Calu3 (cell line): ENCODE measurements around the gene ZDHHC22. TPM values are rescaled to one million over a fixed set of nuclear protein-coding genes. Genes with fewer than 3 reads are reported as not detected.

Experiments
- BruUV-seq: library from RNA; stranded (reverse); fragments of 400-500 nt; replicated peaks from 2 replicates; lab custom pipeline; 2021; lab: Mats Ljungman, UMichigan
- CTCF ChIA-PET: fragments of 300-600 bp; sonication (Branson Sonifier 250); formaldehyde crosslinking; loops from one replicate; lab custom pipeline; 2022; ENCODE audit warnings: antibody characterized with exemption; lab: Charles Lee
- DNase-seq: peaks from one replicate; pipeline ENCODE4 v3.0.0; 2022
- H3K27ac Mint-ChIP-seq: one replicate; pipeline ENCODE4 v1.8.0; 2022; ENCODE audit warnings: mixed read lengths; ENCODE audit not compliant: unreplicated experiment
- H3K27me3 Mint-ChIP-seq: one replicate; pipeline ENCODE4 v1.8.0; 2022; ENCODE audit warnings: mixed read lengths; ENCODE audit not compliant: unreplicated experiment
- H3K36me3 Mint-ChIP-seq: one replicate; pipeline ENCODE4 v1.8.0; 2022; ENCODE audit warnings: mild to moderate bottlenecking, moderate library complexity, mixed read lengths; ENCODE audit not compliant: insufficient read depth, unreplicated experiment
- H3K4me1 Mint-ChIP-seq: one replicate; pipeline ENCODE4 v1.8.0; 2022; ENCODE audit warnings: mild to moderate bottlenecking, low read depth, mixed read lengths; ENCODE audit not compliant: unreplicated experiment
- H3K4me3 Mint-ChIP-seq: one replicate; pipeline ENCODE4 v1.8.0; 2022; ENCODE audit warnings: mild to moderate bottlenecking, low read depth, moderate library complexity, mixed read lengths; ENCODE audit not compliant: unreplicated experiment
- H3K9me3 Mint-ChIP-seq: one replicate; pipeline ENCODE4 v1.8.0; 2022; ENCODE audit warnings: low read depth, mixed read lengths; ENCODE audit not compliant: unreplicated experiment
- intact Hi-C: fragments of 100-400 bp; cut with micrococcal nuclease; formaldehyde crosslinking; loops from one replicate; pipeline ENCODE4 v1.10.0; 2022; ENCODE audit not compliant: unreplicated experiment
- total RNA-seq: library from RNA; stranded (reverse); gene quantifications from 2 replicates; pipeline ENCODE4 v1.2.3, GENCODE V29; 2022
- TF ChIP-seq, protein P1 (sequence below): fragments of 200-600 bp; IDR thresholded peaks from one replicate; pipeline ENCODE4 v1.8.0; 2022; ENCODE audit warnings: antibody characterized with exemption; ENCODE audit not compliant: unreplicated experiment

The ZDHHC22 gene
- total RNA-seq, 1 experiment from 2014 or later: not detected

- no peak overlapping the region for H3K27ac Mint-ChIP-seq
- CTCF ChIA-PET: interaction anchor here (0.6 kb wide), 1 partner anchor 158 kb away, joined by 3 read pairs; no protein-coding TSS in a partner anchor
- H3K27me3 Mint-ChIP-seq: peaks cover 82% of the 10 kb centered on the region
- no TSS peak for BruUV-seq
- no peak for DNase-seq
- no peak overlapping the region for H3K4me3 Mint-ChIP-seq
- intact Hi-C loops: no loop called here
- H3K36me3 Mint-ChIP-seq: no peaks in the 10 kb centered on the region
- H3K9me3 Mint-ChIP-seq: no peaks in the 10 kb centered on the region
- peaks cover 10% of the 10 kb centered on the region for H3K4me1 Mint-ChIP-seq
- TF ChIP-seq, protein P1, sequence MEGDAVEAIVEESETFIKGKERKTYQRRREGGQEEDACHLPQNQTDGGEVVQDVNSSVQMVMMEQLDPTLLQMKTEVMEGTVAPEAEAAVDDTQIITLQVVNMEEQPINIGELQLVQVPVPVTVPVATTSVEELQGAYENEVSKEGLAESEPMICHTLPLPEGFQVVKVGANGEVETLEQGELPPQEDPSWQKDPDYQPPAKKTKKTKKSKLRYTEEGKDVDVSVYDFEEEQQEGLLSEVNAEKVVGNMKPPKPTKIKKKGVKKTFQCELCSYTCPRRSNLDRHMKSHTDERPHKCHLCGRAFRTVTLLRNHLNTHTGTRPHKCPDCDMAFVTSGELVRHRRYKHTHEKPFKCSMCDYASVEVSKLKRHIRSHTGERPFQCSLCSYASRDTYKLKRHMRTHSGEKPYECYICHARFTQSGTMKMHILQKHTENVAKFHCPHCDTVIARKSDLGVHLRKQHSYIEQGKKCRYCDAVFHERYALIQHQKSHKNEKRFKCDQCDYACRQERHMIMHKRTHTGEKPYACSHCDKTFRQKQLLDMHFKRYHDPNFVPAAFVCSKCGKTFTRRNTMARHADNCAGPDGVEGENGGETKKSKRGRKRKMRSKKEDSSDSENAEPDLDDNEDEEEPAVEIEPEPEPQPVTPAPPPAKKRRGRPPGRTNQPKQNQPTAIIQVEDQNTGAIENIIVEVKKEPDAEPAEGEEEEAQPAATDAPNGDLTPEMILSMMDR: no peak
Observed at GRCh38 chr14:77158882-77159255, 17.3 kb upstream of the ZDHHC22 start.

DNA sequence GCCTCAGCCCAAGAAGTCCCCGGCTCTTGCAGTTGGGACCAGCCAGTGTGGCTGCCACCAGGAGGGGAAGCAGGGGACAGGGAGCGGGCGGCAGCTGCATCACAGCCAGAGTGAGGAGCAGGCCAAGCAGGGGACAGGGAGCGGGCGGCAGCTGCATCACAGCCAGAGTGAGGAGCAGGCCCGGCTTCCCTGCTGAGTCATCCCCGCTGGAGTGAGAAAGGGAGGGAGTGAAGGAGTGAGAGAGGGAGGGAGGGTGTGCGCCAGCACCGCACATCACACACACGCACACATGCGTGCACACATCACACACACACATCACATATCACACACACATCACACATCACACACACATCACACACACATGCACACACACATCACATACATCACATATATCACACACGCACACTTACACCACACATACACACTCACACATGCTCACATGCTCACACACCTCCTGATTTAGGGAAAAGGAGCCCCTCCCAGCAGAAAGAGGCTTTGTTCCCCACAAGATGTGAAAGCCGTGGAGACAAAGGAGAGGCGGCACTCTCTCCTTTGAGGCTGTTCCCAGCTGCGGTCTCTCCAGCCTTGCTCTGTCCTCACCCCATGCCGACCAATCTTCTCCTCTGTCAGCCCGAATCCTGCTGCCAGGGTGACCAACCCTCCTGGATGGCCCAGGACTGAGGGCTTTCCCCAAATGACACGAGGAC, 16.7 kb upstream of the ZDHHC22 start:
- no peak overlapping the region for H3K4me3 Mint-ChIP-seq
- no peaks in the 10 kb centered on the region for H3K9me3 Mint-ChIP-seq
- CTCF ChIA-PET: interaction anchor here (0.6 kb wide), 1 partner anchor 158 kb away, joined by 3 read pairs; no protein-coding TSS in a partner anchor
- no peaks in the 10 kb centered on the region for H3K36me3 Mint-ChIP-seq
- TF ChIP-seq, protein P1: no peak
- peak; percentile 30 for DNase-seq
- peaks cover 82% of the 10 kb centered on the region for H3K27me3 Mint-ChIP-seq
- BruUV-seq: no TSS peak
- no peak overlapping the region for H3K27ac Mint-ChIP-seq
- intact Hi-C loops: no loop called here
- H3K4me1 Mint-ChIP-seq: peaks cover 10% of the 10 kb centered on the region

DNA sequence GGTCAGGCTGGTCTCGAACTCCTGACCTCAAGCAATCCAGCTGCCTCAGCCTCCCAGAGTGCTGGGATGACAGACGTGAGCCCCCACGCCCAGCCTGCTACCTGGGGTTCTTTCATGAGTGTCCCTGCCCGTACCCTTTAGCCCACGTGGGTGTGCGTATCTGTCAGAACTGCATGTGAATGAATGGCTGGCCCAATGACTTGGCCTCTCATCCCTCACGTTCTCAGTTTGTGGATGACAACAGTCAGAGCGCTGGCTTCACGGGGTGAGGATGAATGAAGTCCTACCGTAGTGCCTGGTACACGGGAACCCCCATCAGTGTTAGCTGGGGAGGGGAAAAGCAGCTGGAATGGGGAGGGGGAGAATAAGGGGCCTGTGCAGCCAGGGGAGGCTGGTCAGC, 16.1 kb upstream of the ZDHHC22 start:
- Mint-ChIP-seq H3K4me3 (no peak overlapping the region), H3K27ac (no peak overlapping the region), H3K36me3 (no peaks in the 10 kb centered on the region), H3K27me3 (peaks cover 85% of the 10 kb centered on the region), H3K4me1 (peaks cover 10% of the 10 kb centered on the region), H3K9me3 (no peaks in the 10 kb centered on the region)
- intact Hi-C loops: no loop called here
- DNase-seq: no peak
- CTCF ChIA-PET: interaction anchor here (0.8 kb wide), 1 partner anchor 15 kb away, joined by 6 read pairs; no protein-coding TSS in a partner anchor
- TF ChIP-seq, protein P1: no peak
- BruUV-seq: no TSS peak

GRCh38 chr14:77155083-77155482, 13.5 kb upstream of the ZDHHC22 start:
- Mint-ChIP-seq H3K9me3 (no peaks in the 10 kb centered on the region), H3K4me3 (no peak overlapping the region), H3K4me1 (peaks cover 10% of the 10 kb centered on the region), H3K36me3 (no peaks in the 10 kb centered on the region), H3K27me3 (peaks cover 62% of the 10 kb centered on the region), H3K27ac (no peak overlapping the region)
- TF ChIP-seq, protein P1: no peak
- no peak for DNase-seq
- CTCF ChIA-PET: interaction anchor here (1.2 kb wide), 1 partner anchor 58 kb away, joined by 3 read pairs; no protein-coding TSS in a partner anchor
- BruUV-seq: no TSS peak
- intact Hi-C loops: no loop called here
